Fibroblast of the conjunctiva (primary cell): ENCODE data around the gene TMSB4X.
"Not testable (repeated sequence)": the region's sequence is repeated elsewhere in the genome, so short reads cannot be mapped to it uniquely, and the experiment has no call there.

Experiments used
- DNase-seq: peaks from one replicate; pipeline ENCODE4 v3.0.0-alpha.2; 2010; ENCODE audit warnings: low read depth

TMSB4X gene

GRCh38 chrX:12997906-12998687 is 23.2 kb downstream of the TMSB4X start:
- no peak for DNase-seq

GRCh38 chrX:12999422-12999821 is 24.5 kb downstream of the TMSB4X start:
- no peak for DNase-seq

GRCh38 chrX:13000301-13000811 is 25.4 kb downstream of the TMSB4X start:
- no peak for DNase-seq

GRCh38 chrX:13001097-13001496 is 26.2 kb downstream of the TMSB4X start:
- no peak for DNase-seq

GRCh38 chrX:13001961-13002671 is 27.2 kb downstream of the TMSB4X start:
- no peak for DNase-seq

- no peak for DNase-seq
These were observed 31.0 kb downstream of the TMSB4X start for GRCh38 chrX:13005661-13006473.

GRCh38 chrX:13007519-13008188 is 32.7 kb downstream of the TMSB4X start:
- peak; percentile 43 for DNase-seq

- DNase-seq = no peak
These were observed 33.3 kb downstream of the TMSB4X start for GRCh38 chrX:13008189-13008533.

GRCh38 chrX:13008851-13009250 is 33.9 kb downstream of the TMSB4X start:
- DNase-seq = no peak

GRCh38 chrX:13009273-13009672 is 34.4 kb downstream of the TMSB4X start:
- no peak for DNase-seq

GRCh38 chrX:13009844-13010243 is 34.9 kb downstream of the TMSB4X start:
- no peak for DNase-seq

GRCh38 chrX:13010546-13010945 is 35.6 kb downstream of the TMSB4X start:
- DNase-seq = no peak

- no peak for DNase-seq
These were observed 38.6 kb downstream of the TMSB4X start for GRCh38 chrX:13013363-13014110.

GRCh38 chrX:13014111-13015096 is 39.5 kb downstream of the TMSB4X start:
- no peak for DNase-seq

- DNase-seq = no peak
These were observed 40.8 kb downstream of the TMSB4X start for GRCh38 chrX:13015536-13016236.

GRCh38 chrX:13016731-13017130 is 41.8 kb downstream of the TMSB4X start:
- not testable (repeated sequence) for DNase-seq

GRCh38 chrX:13022926-13023325 is 48.0 kb downstream of the TMSB4X start:
- no peak for DNase-seq

GRCh38 chrX:13023567-13023966 is 48.7 kb downstream of the TMSB4X start:
- no peak for DNase-seq

- DNase-seq = no peak
These were observed 49.1 kb downstream of the TMSB4X start for GRCh38 chrX:13023979-13024378.
